Left ventricle myocardium superior (tissue), 1 donor: ENCODE measurements around the gene CLDN19. TPM values are rescaled to one million over a fixed set of nuclear protein-coding genes. Genes with fewer than 3 reads are reported as not detected.
"Not testable (repeated sequence)": the region's sequence is repeated elsewhere in the genome, so short reads cannot be mapped to it uniquely, and the experiment has no call there.

Experiments
- ATAC-seq: fragments of 200-7000 bp; cut with Tn5 transposase; one replicate; pipeline ENCODE4 v1.9.1; 2020; ENCODE audit warnings: mild to moderate bottlenecking, moderate library complexity
- DNase-seq: peaks from one replicate; pipeline ENCODE4 v3.0.0-alpha.2; 2020
- intact Hi-C: fragments of 100-400 bp; cut with micrococcal nuclease; formaldehyde crosslinking; loops from one replicate; pipeline ENCODE4 v1.11.0; 2022
- total RNA-seq: library from RNA; stranded (reverse); fragmentation: NEBNext Ultra II Directional; extraction: Animal tissue kit (Norgen Biotek cat#: 25700); gene quantifications from one replicate; pipeline ENCODE4 v1.2.1, GENCODE V29; 2021
- donor health status: DM: no; HTN: yes; CAD: no; lungs with severe emphysema.

The CLDN19 gene
- total RNA-seq, 1 donor from 2014 or later: not detected

DNA sequence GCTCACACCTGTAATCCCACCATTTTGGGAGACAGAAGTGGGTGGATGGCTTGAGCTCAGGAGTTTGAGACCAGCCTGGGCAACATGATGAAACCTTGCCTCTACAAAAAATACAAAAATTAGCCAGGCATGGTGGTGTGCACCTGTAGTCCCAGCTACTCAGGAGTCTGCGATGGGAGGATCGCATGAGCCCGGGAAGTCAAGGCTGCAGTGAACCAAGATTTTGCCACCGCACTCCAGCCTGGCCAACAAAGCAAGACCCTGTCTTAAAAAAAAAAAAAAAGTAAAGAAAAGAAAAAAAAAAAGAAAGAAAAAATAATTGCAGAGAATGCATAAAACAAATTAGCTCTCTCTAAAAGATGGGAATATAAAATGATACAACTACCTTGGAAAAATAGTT is 14.2 kb downstream of the CLDN19 start:
- DNase-seq, intact Hi-C loops, ATAC-seq: not testable (repeated sequence)

DNA sequence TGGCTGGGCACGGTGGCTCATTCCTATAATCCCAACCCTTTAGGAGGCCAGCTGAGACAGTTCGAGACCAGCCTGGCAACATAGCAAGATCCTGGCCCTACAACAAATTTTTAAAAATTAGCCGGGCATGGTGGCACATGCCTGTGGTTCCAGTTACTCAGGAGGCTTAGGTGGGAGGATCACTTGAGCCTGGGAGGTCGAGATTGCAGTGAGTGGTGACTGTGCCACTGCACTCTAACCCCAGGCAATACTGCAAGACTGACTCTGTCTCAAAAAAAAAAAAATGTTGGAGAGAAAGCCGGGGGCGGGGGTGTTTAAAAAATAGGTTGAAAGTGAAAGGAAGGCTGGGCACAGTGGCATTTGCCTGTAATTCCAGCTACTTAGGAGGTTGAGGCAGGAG is 16.5 kb downstream of the CLDN19 start:
- no peak for DNase-seq
- no peak for ATAC-seq
- intact Hi-C loops: no loop called here

DNA sequence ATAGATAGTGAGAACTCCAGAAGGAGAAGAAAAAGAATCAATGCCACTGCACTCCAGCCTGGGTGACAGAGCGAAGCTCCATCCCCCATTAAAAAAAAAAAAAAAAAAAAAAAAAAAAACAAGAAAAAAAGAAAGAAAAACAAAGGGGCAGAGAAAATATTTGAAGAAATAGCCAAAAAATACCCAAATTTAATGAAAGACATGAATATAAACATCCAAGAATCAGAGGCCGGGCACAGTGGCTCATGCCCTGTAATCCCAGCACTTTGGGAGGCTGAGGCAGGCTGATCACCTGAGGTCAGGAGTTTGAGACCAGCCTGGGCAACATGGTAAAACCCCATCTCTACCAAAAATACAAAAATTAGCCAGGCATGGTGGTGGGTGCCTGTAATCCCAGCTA is 17.6 kb downstream of the CLDN19 start:
- intact Hi-C loops, ATAC-seq, DNase-seq: not testable (repeated sequence)

DNA sequence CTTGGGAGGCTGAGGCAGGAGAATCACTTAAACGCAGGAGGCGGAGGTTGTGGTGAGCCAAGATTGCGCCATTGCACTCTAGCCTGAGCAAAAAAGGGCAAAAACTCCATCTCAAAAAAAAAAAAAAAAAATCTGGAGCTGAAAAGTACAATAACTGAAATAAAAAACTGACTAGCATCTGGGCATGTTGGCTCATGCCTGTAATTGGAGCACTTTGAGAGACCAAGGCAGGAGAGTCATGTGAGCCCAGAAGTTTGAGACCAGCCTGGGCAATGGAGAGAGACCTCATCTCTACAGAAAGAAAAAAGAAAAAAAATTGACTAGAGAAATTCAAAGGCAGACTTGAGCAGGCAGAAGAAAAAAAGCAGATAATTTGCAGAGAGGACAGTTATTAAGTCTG is 18.1 kb downstream of the CLDN19 start:
- ATAC-seq: no peak
- intact Hi-C loops: no loop called here

DNA sequence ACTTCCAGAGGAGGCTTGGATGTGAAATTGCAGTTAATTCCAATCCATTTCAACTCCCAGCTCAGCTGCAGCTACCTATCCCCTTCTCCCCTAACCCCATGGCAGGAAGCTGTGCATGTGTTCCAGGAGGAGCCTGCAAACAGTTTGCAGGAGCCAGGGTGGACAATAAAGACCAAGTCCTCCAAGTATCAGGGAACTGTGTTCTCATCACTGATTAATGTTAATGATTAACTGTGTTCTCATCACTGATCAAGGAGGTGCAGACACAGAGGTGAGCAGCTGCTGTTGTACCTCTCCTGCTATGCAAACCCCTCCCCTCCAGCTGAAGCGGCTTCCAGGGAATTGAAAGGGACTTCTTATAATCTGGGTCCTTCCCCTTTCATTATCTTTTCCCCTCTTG is 19.2 kb downstream of the CLDN19 start:
- DNase-seq: no peak
- intact Hi-C loops: no loop called here
- ATAC-seq: no peak

More for the DNA sequence above, 18.1 kb downstream of the CLDN19 start:
- DNase-seq: no peak

DNA sequence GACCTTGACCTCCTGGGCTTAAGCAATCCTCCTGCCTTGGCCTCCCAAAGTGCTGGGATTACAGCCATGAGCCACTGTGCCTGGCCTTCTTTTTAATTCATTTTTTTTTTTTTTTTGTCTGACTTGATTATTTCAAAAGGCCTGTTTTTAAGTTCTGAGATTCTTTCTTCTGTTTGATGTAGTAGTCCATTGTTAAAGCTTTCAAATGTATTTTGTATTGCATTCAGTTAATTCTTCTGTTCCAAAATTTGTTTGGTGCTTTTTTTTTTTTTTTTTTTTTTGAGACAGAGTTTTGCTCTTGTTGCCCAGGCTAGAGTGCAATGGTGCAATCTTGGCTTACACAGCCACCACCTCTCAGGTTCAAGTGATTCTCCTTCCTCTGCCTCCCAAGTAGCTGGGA is 25.6 kb downstream of the CLDN19 start:
- DNase-seq, ATAC-seq, intact Hi-C loops: not testable (repeated sequence)

- no peak for DNase-seq
- ATAC-seq: no peak
- intact Hi-C loops: no loop called here
These were observed 26.7 kb downstream of the CLDN19 start for GRCh38 chr1:42713293-42713692.

DNA sequence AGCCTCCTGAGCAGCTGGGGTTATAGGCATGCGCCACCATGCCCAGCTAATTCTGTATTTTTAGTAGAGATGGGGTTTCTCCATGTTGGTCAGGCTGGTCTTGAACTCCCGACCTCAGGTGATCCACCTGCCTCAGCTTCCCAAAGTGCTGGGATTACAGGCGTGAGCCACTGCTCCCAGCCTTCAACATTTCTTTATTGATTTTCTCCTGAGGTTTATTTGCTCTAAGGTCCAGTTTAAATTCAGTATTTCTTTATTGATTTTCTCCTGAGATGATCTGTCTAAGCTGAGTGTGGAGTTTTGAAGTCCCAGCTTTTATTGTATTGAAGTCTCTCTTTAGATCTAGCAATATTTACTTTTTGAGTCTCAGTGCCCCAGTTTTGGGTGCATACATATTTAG is 27.2 kb downstream of the CLDN19 start:
- DNase-seq, ATAC-seq, intact Hi-C loops: not testable (repeated sequence)

DNA sequence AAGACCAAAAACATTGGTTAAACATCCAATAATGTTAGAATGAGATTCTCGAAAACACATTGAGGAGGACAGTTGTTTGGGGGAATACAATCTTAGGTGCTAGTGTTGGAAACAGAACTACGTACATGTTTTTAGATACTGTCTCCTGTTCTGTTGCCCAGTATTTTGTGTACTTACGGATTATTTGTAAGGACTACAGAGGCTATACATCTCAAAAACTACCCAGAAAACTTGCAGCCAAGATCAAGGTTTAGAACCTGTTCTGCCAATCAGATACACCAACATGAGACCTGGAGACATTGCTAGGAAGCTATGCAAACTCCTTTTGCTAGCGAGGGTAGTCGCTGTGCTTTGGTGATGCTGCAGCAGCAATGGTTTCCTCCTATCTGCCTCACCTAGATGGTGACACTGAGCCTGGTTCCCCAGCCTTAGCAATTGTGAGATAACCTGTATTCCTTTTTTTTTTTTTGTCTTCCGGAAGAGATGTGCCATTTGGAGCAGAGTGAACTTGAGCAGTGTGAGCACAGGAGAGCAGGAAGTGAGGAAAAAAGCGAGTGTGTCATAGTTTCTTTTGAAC is 36.1 kb downstream of the CLDN19 start:
- intact Hi-C loops: no loop called here
- DNase-seq (no peak), ATAC-seq (no peak)

DNA sequence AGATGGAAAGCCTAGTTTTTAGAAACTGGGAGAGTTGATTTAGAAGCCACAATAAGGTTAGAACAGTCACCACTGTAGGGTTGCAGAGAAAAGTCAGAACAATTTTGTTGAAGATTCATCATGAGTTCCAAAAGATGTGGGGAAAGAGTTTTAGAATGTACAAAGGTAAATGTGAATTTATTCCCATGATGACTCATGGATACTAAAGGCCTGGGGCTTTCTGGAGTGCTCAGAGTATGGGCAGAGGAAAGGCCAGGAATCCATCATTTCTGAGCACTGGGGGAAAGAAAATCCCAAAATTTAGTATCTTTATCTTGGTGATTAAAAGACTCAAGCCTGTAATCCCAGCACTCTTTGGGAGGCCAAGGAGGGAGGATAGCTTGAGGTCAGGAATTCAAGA is 40.0 kb downstream of the CLDN19 start:
- ATAC-seq: no peak
- no peak for DNase-seq
- intact Hi-C loops: no loop called here

DNA sequence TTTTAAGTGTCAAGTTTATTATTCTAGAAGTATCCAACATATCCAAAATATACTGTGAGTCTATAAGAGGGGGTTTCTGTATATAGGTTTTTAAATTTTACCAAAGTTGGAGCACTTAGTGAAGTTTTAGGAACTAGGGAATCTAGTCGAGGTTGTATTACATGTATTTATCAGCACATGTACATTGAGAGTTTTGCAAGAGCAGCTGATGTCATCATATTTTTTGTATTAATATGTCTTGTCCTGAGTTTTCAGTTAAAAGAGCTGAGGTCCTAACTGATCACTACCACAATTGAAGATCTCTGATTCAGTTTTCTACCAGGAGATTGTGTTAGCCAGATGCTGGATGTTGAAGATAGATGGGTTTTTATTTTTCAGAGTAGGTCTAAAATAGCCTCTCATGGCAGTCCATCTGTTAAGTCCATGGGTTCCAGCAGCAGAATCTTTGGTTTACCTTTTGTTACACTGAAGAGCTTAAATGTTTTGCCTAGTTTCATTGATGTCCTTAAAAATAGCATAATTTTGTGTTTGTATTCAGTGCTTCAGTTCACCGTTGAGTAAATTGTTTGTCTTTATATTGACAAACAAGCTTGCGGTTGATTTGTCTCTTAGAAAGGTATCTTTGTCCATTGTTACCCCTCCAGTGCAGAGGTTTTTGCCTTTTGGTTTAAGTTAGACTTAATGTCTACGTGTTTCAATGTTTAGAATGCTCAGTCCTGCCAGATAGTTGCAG is 41.8 kb downstream of the CLDN19 start:
- intact Hi-C loops: no loop called here
- ATAC-seq: no peak
- DNase-seq: no peak

GRCh38 chr1:42692911-42693310 is 47.1 kb downstream of the CLDN19 start:
- intact Hi-C loops: no loop called here
- no peak for DNase-seq
- ATAC-seq: no peak

DNA sequence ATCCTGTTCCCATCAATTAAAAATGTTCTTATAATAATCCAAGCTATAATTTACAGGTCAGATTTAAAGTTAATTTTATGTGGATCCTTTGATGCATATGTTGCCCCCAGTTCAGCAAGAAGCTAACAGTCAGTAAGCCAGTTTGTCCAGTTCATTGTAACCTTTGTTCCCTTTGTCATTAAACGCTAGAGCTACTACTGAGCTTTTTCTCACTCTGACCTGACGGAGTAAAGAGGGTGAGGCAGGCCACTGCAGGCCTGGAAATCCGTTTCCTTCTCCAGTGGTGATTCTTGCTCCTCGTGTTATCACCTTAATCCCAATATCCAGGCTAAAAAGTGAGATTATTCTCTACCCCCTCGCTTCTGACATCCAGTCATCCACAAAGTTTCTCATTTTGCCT is 47.6 kb downstream of the CLDN19 start:
- ATAC-seq (no peak), DNase-seq (no peak)
- intact Hi-C loops: no loop called here

- intact Hi-C loops: no loop called here
- ATAC-seq (no peak), DNase-seq (no peak)
These were observed 48.9 kb downstream of the CLDN19 start for GRCh38 chr1:42691157-42691498.

DNA sequence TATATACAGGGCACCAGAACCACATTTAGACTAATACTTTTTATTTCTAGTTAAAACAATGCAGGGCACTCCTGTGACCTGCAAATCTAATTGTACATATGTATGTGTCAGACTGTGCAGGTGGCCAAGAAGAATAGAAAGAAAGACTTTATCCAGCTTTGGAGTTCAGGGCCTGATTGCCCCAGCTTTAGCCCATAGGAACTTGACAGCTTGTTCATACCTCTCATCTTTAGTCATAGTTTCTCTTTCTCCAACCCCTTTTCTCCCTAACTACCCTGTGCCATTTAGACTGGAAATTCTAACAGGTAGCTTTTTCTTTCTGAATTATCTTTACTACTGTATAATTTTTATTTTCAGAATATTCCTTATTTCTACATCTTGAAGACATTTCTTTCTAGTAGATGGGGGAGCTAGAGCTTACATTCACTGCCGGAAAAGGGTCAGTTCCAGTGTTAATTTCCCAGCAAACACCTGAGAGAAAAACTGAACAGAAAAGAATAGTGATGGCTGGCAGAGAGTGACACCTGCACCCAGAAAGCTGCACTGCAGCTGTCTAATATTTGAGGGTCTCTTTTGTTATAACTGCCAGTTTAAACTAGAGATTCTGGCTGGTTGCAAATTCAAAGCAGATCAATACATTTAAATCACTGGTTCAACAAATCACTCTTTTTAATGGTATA is 49.4 kb downstream of the CLDN19 start:
- DNase-seq (no peak), ATAC-seq (no peak)
- intact Hi-C loops: no loop called here

DNA sequence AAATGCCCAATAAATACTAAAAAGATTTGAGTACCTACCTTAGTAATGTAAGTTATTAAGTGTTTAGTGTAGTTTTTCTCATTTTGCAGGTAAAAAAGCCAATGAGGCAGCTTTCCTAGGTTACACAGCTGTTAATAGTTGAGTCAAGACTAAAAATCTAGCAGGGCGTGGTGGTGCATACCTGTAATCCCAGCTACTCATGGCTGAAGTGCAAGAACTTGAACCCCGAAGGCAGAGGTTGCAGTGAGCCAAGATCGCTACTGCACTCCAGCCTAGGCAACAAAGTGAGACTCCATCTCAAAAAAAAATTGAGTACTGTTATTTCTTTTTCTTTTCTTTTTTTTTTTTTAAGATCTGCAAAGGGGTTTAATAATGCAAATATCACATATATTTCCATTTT is 50.1 kb downstream of the CLDN19 start:
- DNase-seq: no peak
- intact Hi-C loops: no loop called here
- no peak for ATAC-seq

DNA sequence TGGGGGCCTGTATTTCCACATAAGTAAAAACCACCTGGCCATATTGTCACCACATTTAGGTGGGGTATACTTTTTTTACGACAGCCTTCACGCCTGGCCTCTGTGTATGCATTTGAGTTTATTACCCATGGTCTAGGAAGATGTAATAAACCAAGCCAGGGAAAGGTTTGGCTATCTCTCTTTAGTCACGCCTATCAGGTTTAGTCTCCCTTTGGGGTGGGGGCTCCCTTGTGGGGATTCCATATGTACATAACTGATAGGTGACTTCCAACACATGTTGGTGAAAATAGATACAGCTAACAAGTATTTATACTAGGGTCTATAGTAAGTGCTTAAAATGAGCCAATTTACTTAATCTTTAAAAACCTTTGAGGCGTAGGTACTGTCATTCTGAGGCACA is 53.6 kb downstream of the CLDN19 start:
- ATAC-seq (no peak), DNase-seq (no peak)
- intact Hi-C loops: no loop called here

GRCh38 chr1:42684139-42684538 is 55.9 kb downstream of the CLDN19 start:
- no peak for DNase-seq
- ATAC-seq: no peak
- intact Hi-C loops: no loop called here
